ENCODE measurements around the gene CLIP4.

Gene CLIP4

DNA sequence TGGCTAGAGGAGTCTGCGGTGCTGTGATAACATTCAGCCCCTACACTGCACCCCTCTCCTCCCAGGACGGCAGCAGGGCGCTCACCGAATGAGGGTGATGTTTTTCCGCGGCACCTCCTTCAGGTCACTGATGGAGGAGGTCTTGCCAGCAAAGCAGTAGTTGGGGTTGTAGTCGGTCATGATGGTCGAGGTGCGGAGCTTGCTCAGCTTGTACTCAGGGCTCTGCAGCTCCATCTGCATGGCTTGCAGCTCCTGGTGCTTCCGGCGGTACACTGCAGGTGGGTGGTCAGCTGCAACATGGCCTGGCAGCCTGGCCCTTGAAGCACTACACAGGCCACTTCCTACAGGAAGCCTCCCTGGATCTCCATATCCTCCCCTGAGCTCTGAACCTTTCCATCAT is 108.0 kb downstream of the CLIP4 start:
- no peak for DNase-seq

DNA sequence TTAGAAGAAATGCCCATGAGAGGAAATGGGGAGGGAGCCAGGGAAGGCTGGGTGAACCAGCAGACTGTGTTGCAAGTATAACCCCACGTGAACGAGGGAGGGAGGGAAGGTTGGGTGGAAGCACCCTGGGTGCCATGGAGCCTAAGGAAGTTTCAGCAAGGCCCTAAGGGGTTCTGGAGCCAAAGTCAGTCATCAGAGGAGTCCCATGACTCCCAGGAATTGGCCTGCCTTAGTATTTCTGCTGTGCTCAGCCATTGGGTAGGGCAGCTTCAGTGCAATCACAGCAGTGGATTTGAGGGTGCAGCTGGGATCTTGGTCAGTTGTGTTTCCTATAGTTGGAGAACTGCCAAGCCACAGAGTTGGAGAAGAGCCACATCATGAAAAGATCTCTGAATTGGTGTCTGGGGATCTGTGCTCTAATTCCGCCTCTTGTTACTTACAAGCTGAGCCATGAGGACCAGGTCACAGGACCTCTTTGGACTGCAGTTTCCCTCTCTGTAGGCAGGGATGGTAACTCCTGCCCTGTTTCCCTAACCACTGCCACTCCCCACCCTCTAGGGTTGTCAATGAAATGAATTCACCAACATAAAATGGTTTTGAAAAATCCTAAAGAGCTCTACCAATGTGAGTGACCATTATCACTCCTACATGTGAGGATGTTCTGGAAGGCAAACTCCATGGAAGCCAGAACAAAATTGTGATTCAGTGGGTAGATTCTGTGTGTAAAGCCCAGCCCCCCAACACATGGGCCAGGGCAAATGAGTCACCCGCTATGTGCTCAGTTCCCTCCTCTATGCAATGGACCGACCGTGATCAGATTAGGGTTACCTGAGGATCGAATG is 108.9 kb downstream of the CLIP4 start:
- DNase-seq = peak; percentile 11

DNA sequence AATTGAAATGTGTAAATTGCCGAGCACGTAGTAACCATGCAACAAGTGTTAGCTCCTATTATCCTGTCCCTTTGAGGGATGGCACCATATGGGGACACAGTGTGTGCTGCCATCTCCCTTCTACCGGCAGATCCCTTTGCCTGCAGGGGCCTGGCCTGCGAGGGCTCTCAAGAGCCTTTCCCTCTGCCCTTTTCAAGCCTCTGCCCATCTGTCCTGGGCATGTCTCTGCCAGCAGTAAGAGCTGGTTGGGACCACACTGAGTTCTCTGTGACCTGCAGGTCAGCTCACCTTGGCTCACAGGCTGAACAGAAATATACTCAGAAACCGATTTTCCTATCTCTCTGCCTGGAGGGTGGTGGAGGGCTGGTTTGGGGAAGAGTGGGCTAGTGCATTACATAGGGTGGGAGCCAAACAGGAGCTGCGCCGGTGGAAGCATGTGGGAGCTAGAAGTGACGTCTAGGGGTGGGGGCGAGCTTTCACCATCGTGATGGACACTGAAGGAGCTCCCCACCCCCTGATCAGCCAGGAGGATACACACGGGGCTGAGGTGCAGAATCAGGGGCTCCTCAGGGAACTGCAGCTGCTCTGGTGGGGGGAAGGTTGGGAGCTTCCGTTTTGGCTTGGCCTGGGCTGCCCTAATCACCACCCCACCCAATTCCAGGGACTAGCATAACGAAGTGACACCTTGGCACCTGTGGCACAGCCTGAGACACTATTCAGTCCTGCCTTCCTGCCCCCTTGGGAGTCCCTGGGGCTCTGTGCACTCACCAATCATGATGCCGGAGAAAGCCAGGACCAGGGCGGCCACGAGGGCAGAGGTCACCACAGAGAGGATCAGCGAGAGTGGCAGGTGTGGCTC is 109.7 kb downstream of the CLIP4 start:
- DNase-seq = no peak

- DNase-seq = no peak
Observed at GRCh38 chr2:29225814-29226213, 110.6 kb downstream of the CLIP4 start.

GRCh38 chr2:29226375-29226774 is 111.2 kb downstream of the CLIP4 start:
- DNase-seq = no peak

DNA sequence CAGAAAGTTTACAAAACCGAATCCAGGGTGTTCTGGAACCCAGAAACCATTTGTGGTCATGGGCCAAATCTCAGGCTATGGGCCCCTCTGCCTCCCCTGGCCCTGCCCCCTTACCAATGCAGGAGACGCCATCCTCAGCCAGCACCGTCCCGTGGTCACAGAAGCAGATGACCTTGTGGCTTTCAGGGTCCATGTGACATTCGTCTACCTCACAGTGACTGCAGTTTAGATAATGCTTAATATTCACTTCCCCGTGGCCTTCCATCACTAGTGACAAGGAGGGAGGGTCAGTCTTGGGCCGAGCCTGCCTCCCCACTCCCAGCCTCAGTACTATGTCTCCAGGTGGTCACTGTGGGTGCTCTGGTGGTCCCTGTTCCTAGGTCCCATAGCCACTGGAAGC is 111.6 kb downstream of the CLIP4 start:
- no peak for DNase-seq

DNA sequence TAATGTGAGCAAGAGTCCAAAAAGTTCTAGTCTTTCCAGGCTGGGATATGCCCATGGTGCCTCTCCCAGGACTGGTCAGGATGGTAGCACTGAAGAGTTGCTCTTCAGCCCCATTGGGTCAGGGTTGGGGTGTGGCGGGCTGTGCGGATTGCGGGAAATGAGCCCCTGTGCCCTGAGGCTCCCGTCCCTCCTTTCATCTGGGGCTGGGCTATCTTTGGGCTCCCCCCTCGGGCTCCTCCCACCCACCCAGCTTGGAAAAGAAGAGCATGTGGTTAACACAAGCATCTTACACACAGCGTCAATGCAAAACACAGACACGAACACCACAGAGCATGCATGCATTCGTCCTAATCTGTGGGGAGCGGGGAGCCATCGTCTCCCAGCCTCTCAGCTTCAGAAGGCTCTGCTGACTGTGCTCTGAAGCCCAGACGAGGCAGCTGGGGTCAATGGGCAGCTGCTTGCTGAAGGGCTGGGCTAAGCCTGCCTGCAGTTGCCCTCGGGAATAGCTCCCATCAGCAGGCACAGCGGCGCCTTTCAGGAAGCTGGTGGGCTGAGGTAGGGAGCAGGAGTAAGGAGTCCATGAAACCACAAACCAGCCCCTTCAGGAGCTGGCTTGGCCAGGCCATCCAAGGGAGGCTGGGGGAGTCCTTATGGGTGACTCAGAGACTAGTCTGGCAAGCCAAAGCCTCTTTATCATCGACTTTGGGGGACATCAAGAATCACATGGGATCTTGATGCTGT is 112.9 kb downstream of the CLIP4 start:
- no peak for DNase-seq

GRCh38 chr2:29228947-29229346 is 113.7 kb downstream of the CLIP4 start:
- DNase-seq = no peak

GRCh38 chr2:29229640-29230039 is 114.4 kb downstream of the CLIP4 start:
- no peak for DNase-seq

- no peak for DNase-seq
Observed at GRCh38 chr2:29232041-29232440, 116.8 kb downstream of the CLIP4 start.

DNA sequence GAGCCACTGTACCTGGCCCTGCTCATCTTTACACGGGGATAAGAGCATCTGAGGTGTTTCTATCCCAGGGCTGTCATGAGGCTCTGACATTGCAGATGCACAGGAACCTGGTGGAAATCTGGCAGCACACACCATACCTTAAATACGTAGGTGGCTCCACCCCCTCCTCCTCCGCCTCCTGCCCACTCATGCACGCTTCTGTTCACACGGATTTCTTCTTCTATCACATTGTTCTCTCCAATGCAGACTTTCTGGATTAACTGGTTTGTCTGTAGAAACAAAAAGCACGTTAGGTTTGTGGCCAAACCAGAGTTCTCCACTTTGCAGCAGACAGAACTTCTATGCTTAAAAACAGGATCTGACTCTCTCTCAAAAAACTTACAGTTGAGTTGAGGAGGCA is 118.2 kb downstream of the CLIP4 start:
- no peak for DNase-seq

GRCh38 chr2:29235411-29235810 is 120.2 kb downstream of the CLIP4 start:
- DNase-seq = no peak

DNA sequence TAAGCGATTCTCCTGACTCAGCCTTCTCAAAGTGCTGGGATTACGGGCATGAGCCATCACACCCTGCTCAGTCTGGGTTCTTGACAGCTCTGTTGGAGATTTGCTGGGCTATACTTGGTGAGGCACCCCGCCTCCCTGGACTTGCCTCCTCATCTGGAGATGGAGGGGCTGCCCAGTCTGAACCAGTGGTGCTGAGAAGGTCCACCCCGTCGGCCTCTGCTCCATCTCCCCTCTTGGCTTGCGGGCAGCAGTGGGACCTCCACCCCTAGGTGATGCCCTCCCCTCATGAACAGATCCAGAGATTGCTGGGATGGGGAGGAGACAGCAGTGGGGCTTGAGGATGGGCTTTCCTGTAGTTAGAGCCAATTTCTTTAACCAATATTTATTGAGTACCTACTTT is 120.9 kb downstream of the CLIP4 start:
- DNase-seq = no peak

- DNase-seq = no peak
Observed at GRCh38 chr2:29238497-29238896, 123.3 kb downstream of the CLIP4 start.
